Activated CD8-positive, alpha-beta memory T cell treated with anti-CD3 and anti-CD28 coated beads for 24 hours (primary cell): ENCODE results near the gene USP6NL.

Experiments used
- DNase-seq: peaks from one replicate; pipeline ENCODE4 v3.0.0-alpha.2; 2020

The USP6NL gene

GRCh38 chr10:11404901-11405300, 206.5 kb downstream of the USP6NL start:
- no peak for DNase-seq
